ENCODE measurements around the gene TRIM47. TPM values are rescaled to one million over a fixed set of nuclear protein-coding genes. Genes with fewer than 3 reads are reported as not detected.

Gene TRIM47
- total and polyA plus RNA-seq, 2 of the 13 experiments (the other 11 are each of a cell fraction or from before 2014, with no cell fraction given): 33.5 to 82.0 TPM

- TF ChIP-seq ZNF382 (CRISPR knock-in tag; IDR thresholded peaks at IDR 0.05; ENCODE audit: borderline replicate concordance) (no peak), ZNF768 (CRISPR knock-in tag; IDR thresholded peaks at IDR 0.05) (no peak), ELF1 (CRISPR knock-in tag; IDR thresholded peaks at IDR 0.05) (no peak; the same call in 1 of the 2 replicates), TP53 (CRISPR knock-in tag; conservative IDR thresholded peaks at IDR 0.05) (peak; percentile 21; the same call in 1 of the 2 replicates), ZNF709 (CRISPR knock-in tag; IDR thresholded peaks at IDR 0.05) (no peak; the same call in 1 of the 2 replicates), ZNF292 (CRISPR knock-in tag; IDR thresholded peaks at IDR 0.05; ENCODE audit: borderline replicate concordance, low read depth) (no peak; the same call in 1 of the 2 replicates), KLF6 (CRISPR knock-in tag; IDR thresholded peaks at IDR 0.05) (no peak), SPEN (CRISPR knock-in tag; IDR thresholded peaks at IDR 0.05; ENCODE audit: low read depth) (no peak), RXRB (CRISPR knock-in tag; IDR thresholded peaks at IDR 0.05; ENCODE audit: borderline replicate concordance) (0 out of 2 replicates have a peak, but pooled peaks have one; percentile 18), MXI1 (IDR thresholded peaks at IDR 0.05; ENCODE audit: borderline replicate concordance, low read depth, low read length) (peak; percentile 45; the same call in 1 of the 3 replicates), ZNF747 (CRISPR knock-in tag; IDR thresholded peaks at IDR 0.05; ENCODE audit: borderline replicate concordance) (peak; percentile 24; the same call in 1 of the 2 replicates), FIP1L1 (IDR thresholded peaks at IDR 0.05; ENCODE audit: borderline replicate concordance, insufficient read depth, low read depth, low read length) (peak; percentile 54; the same call in 1 of the 2 replicates)
- TF ChIP-seq, protein P1, sequence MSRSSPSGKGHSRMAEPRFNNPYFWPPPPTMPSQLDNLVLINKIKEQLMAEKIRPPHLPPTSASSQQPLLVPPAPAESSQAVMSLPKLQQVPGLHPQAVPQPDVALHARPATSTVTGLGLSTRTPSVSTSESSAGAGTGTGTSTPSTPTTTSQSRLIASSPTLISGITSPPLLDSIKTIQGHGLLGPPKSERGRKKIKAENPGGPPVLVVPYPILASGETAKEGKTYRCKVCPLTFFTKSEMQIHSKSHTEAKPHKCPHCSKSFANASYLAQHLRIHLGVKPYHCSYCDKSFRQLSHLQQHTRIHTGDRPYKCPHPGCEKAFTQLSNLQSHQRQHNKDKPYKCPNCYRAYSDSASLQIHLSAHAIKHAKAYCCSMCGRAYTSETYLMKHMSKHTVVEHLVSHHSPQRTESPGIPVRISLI (CRISPR knock-in tag; IDR thresholded peaks at IDR 0.05; ENCODE audit: borderline replicate concordance): no peak
- TF ChIP-seq, protein P2, sequence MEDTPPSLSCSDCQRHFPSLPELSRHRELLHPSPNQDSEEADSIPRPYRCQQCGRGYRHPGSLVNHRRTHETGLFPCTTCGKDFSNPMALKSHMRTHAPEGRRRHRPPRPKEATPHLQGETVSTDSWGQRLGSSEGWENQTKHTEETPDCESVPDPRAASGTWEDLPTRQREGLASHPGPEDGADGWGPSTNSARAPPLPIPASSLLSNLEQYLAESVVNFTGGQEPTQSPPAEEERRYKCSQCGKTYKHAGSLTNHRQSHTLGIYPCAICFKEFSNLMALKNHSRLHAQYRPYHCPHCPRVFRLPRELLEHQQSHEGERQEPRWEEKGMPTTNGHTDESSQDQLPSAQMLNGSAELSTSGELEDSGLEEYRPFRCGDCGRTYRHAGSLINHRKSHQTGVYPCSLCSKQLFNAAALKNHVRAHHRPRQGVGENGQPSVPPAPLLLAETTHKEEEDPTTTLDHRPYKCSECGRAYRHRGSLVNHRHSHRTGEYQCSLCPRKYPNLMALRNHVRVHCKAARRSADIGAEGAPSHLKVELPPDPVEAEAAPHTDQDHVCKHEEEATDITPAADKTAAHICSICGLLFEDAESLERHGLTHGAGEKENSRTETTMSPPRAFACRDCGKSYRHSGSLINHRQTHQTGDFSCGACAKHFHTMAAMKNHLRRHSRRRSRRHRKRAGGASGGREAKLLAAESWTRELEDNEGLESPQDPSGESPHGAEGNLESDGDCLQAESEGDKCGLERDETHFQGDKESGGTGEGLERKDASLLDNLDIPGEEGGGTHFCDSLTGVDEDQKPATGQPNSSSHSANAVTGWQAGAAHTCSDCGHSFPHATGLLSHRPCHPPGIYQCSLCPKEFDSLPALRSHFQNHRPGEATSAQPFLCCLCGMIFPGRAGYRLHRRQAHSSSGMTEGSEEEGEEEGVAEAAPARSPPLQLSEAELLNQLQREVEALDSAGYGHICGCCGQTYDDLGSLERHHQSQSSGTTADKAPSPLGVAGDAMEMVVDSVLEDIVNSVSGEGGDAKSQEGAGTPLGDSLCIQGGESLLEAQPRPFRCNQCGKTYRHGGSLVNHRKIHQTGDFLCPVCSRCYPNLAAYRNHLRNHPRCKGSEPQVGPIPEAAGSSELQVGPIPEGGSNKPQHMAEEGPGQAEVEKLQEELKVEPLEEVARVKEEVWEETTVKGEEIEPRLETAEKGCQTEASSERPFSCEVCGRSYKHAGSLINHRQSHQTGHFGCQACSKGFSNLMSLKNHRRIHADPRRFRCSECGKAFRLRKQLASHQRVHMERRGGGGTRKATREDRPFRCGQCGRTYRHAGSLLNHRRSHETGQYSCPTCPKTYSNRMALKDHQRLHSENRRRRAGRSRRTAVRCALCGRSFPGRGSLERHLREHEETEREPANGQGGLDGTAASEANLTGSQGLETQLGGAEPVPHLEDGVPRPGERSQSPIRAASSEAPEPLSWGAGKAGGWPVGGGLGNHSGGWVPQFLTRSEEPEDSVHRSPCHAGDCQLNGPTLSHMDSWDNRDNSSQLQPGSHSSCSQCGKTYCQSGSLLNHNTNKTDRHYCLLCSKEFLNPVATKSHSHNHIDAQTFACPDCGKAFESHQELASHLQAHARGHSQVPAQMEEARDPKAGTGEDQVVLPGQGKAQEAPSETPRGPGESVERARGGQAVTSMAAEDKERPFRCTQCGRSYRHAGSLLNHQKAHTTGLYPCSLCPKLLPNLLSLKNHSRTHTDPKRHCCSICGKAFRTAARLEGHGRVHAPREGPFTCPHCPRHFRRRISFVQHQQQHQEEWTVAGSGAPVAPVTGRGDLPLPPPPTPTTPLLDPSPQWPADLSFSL (CRISPR knock-in tag; IDR thresholded peaks at IDR 0.05): no peak
- TF ChIP-seq, protein P3, sequence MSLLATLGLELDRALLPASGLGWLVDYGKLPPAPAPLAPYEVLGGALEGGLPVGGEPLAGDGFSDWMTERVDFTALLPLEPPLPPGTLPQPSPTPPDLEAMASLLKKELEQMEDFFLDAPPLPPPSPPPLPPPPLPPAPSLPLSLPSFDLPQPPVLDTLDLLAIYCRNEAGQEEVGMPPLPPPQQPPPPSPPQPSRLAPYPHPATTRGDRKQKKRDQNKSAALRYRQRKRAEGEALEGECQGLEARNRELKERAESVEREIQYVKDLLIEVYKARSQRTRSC (CRISPR knock-in tag; IDR thresholded peaks at IDR 0.05; ENCODE audit: low read depth): no peak
- TF ChIP-seq, protein P4, sequence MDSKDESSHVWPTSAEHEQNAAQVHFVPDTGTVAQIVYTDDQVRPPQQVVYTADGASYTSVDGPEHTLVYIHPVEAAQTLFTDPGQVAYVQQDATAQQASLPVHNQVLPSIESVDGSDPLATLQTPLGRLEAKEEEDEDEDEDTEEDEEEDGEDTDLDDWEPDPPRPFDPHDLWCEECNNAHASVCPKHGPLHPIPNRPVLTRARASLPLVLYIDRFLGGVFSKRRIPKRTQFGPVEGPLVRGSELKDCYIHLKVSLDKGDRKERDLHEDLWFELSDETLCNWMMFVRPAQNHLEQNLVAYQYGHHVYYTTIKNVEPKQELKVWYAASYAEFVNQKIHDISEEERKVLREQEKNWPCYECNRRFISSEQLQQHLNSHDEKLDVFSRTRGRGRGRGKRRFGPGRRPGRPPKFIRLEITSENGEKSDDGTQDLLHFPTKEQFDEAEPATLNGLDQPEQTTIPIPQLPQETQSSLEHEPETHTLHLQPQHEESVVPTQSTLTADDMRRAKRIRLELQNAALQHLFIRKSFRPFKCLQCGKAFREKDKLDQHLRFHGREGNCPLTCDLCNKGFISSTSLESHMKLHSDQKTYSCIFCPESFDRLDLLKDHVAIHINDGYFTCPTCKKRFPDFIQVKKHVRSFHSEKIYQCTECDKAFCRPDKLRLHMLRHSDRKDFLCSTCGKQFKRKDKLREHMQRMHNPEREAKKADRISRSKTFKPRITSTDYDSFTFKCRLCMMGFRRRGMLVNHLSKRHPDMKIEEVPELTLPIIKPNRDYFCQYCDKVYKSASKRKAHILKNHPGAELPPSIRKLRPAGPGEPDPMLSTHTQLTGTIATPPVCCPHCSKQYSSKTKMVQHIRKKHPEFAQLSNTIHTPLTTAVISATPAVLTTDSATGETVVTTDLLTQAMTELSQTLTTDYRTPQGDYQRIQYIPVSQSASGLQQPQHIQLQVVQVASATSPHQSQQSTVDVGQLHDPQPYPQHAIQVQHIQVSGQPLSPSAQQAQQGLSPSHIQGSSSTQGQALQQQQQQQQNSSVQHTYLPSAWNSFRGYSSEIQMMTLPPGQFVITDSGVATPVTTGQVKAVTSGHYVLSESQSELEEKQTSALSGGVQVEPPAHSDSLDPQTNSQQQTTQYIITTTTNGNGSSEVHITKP (CRISPR knock-in tag; IDR thresholded peaks at IDR 0.05; ENCODE audit: low read depth): no peak
These were observed 1.2 kb downstream of the TRIM47 start (continued) for GRCh38 chr17:75876938-75877751.

Data from HepG2 (cell line).